GM19397 (cell line): ENCODE results near the gene C3.
A peak's percentile ranks its signal among the peaks of the same experiment; 100 is the strongest.
"Not testable (repeated sequence)": the region's sequence is repeated elsewhere in the genome, so short reads cannot be mapped to it uniquely, and the experiment has no call there.

Source experiments
- ATAC-seq: cut with Tn5 transposase; IDR thresholded peaks from one replicate; pipeline ENCODE4 v1.9.1; 2021; ENCODE audit warnings: mild to moderate bottlenecking, moderate library complexity; ENCODE audit not compliant: unreplicated experiment

The C3 gene

DNA sequence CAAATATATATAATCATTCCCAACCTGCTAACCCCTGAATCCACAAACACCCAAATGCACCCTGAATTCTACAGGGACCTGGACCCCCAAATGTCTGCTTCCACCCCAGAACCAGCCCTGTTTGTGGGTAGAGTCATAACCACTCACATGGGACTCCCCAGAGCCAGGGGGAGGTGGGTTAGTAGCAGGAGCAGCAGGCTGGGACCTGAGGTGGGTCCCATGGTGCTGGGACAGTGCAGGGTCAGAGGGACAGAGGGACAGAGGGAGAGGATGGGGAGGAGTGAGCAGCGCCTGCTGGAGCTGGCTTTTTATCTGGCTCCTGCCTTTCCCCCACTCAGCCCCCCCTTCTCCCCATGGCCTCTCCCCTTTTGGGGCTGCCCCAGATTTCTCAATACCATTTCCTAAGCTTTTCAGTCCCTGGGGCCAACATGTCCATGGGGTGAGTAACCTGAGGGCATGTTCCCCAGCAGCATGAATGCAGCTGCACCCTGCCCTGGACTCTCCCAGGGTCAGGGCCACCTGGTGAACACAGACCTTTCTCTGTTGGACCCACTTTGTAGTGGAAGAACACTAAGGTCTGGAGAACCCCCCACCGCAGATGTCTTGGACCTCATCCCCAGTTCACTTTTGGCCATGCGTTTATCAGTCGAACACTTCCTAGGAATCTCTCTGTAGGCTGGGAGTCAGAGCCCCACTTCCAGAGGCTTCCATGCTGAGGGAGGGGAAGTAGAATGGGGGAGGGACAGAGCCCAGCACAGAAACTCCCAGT lies at the start of gene C3:
Gene C3, minus strand, starts transcription at position 282 of the 769 bp plus-strand sequence. Its CDS starts 61 bp downstream, at position 221.
- ATAC-seq: no peak

DNA sequence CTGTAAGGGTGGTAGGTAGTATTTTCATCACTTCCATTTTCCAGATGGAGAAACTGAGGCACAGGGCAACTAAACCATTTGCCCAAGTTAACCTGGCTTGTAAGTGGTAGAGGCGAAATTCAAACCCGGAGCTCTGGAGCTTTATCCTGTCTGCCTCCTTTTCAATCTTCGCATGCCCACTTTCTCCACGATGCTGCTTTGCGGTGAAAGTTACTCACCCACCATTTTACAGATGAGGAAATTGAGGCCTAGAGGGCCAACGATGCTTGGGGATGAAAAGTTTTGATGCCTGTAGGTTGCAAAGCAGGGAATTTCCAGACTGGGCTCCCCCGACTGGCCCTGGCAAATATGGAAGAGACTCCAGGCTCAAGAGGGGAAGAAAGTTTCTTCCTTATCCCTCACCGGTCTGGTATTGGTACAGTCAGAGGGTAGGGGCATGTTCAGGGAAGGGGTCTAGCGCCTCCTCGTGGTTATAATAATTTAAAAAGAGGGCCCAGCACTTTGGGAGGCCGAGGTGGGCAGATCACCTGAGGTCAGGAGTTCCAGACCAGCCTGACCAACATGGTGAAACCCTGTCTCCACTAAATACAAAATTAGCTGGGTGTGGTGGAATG lies 48.7 kb upstream of the C3 start:
- ATAC-seq: no peak

DNA sequence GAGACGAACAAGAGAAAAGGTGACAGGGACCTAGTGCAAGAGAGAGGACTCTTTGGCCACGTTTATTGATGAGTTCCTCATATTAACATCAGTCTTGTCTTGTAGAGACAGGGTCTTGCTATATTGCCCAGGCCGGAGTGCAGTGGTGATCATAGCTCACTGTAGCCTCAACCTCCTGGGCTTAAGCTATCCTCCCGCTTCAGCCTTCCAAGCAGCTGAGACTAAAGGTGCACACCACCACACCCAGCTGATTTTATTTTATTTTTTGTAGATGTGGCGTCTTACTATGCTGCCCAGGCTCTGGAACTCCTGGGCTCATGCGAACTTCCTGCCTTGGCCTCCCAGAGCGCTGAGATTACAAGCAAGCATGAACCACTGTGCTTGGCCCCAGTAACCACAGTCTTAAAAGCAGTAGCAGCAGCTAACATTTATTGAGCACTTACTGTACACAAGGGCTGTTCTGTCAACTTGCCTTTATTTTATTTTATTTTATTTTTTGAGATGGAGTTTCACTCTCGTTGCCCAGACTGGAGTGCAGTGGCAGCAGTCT lies 47.9 kb upstream of the C3 start:
- no peak for ATAC-seq

DNA sequence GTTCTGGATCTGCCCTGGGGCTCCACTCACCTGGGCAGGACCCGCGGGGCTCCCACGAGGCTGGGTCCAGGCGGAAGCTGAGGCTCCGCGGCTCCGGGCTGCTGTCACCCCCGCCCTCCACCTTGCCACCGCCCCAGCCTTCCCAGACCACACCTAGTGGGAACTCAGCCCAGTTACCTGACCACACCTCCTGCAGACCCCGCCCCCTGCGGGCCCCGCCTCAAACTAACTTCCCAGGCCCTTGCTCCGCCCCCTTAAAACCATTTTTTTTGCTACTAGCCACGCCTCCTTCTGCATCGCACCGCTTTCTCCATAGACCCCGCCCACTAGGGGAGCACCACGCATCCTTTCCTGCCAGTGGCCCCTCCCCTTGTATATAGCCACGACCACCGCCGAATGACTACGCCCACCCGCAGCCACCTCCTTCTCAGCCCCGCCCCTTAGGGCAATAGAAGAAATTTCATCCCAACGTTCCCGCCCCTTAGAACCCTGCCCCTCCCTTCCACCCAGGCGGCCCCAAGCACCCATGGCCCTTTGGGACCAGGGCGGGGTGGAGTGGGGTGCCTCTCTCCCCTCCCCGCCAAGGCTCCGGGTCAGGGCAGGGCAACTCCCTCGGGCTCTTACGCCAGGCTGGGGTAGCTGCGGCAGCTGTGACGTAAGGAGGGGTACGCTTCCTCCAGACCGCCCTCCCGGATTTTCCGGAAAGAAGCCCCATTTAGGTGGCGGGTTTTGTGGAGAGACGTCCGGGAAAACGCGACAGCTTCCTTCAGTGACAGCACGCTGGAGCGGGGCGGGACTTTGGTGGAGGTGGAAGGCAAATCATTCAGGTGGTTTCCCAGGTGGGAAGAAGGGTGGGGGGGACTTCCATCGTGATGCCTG lies 47.1 kb upstream of the C3 start, which contains the start of gene SH2D3A:
Gene SH2D3A, minus strand, starts transcription at position 79 of the 879 bp plus-strand sequence. CDS start 3,687 bp downstream, outside the sequence.
- peak; percentile 61 for ATAC-seq

DNA sequence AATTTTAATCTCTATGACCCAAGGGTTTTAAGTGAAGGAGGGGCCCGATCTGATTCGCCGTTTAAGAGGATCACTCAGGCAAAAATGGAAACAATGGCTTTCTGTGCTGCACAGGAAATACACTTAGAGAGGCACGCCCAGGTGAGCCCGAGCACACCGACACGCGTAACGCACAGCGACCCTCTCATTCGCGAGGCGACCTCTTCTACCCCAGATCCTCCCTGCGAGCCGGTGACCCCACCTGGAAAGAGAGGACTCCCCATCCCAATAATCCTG lies 46.6 kb upstream of the C3 start:
- ATAC-seq: peak; percentile 10

DNA sequence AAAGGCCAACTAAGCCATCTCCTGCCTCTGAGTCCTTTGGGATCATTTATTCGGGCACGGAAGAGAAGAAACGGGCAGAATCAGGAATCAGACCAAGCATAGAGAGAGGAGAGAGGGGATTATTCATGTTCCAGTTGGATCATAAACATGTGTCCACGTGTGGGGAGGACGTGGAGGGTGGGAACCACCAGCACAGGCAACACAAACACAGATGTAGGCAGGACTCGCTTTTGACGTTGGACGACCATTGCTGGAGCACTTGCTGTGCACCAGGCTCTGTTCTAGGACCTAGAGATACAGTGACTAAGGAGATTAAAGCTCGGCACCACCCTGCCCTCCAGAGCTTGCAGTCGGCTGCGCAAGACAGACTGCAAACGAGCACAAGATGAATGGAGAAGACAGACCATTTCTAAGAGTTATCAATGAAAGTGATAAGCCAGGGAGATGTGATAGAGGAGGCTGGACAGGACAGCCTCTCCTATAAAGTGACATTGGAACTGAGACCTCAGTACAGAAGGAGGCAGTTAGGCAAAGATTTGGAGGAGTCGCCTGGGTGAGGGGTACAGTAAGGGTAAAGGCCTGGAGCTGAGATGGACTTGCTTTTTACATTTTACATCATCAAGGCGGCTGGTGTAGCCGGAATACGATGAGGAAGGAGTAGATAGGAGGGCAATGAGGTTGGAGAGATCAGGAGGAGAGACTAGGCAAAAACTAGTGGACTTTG lies 46.1 kb upstream of the C3 start:
- ATAC-seq: no peak

DNA sequence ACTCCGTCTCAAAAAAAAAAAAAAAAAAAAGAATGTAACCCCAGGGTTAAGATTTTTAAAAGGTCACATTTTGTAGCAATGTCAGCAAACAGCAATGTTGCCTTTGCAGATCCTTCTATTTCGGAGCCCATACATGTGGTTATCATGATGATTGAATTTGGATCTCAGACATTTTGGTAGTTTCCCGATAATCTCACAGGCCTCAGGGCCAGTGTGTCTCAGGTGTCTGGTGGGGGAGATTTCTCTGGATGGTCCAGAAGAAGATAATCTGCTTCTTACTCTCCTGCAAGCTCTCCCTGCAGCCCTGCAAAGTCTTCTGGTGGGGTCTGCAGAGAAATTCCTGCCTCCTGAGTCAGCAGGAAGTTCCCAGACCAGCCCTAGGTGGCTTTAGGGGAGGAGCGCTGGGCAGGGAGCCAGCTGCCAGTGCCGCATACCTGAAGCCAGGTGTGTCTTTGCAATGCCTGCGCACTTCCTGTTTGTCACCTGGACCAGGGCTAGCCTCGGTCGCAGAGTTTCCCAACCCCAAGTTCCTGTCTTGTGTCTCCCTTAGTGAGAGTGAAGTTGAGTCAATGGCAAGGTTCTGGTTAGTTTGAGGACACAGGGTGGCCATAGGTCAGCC lies 45.4 kb upstream of the C3 start:
- ATAC-seq: no peak

DNA sequence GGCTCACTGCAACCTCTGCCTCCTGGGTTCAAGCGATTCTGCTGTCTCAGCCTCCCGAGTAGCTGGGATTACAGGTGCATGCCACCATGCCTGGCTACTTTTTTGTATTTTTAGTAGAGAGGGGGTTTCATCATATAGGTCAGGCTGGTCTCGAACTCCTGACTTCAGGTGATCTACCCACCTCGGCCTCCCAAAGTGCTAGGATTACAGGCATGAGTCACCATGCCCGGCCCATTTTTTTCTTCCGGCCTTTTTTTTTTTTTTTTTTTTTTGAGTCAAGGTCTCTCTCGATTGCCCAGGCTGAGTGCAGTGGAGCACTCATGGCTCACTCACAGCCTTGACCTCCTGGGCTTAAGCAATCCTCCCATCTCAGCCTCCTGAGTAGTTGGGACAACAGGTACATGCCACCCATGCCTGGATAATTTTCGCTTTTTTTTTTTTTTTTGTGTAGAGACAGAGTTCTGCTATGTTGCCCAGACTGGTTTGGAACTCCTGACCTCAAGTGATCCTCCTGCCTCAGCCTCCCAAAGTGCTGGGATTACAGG lies 41.9 kb upstream of the C3 start:
- ATAC-seq: not testable (repeated sequence)

DNA sequence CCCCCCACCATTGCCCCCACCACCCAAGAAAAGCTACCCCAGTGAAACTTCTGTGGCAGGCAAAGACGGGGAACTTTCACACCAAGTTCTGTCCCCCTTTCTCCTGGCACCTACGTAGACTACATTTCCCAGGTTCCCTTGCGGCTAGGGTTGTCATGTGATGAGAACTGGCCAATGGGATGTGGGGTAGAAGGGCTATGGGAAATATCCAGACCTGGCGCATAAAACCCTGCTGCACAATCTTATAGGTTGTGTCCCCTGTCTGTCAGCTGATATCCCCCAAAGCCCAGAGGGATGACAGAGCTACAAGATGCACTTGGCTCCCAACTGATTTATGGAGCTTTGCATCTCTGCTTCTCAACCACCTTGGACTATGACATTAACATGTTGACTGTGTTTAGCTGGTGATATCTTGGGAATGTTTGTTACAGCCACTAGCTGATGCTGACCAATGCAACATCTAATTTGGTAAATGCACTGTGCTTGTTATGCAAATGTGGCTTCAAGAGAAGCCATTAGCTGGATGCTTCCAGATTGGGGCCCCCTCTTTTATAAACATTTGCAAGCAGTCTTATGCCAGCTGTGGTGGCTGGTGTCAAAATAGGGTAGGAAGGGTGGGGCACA lies 40.7 kb upstream of the C3 start:
- ATAC-seq: no peak

DNA sequence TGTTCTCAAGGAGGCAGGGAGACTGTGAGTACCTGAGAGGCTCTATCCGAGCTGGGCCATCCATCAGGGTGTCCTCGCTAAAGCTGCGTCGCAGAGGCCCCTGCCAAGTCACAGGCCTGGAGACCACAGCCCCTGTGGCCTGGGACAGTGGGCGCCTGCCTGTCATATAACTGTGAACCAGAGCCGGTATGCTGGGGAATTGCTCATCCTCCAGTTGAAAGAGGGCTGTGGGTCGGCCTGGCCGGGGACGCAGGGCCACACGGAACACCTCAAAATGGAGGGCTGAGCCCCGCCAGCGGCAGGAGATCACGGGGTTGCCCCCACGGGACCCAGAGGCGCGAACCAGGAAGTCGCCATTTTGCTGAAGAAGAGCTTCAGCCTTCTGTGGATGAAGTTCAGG lies 40.2 kb upstream of the C3 start:
- no peak for ATAC-seq

DNA sequence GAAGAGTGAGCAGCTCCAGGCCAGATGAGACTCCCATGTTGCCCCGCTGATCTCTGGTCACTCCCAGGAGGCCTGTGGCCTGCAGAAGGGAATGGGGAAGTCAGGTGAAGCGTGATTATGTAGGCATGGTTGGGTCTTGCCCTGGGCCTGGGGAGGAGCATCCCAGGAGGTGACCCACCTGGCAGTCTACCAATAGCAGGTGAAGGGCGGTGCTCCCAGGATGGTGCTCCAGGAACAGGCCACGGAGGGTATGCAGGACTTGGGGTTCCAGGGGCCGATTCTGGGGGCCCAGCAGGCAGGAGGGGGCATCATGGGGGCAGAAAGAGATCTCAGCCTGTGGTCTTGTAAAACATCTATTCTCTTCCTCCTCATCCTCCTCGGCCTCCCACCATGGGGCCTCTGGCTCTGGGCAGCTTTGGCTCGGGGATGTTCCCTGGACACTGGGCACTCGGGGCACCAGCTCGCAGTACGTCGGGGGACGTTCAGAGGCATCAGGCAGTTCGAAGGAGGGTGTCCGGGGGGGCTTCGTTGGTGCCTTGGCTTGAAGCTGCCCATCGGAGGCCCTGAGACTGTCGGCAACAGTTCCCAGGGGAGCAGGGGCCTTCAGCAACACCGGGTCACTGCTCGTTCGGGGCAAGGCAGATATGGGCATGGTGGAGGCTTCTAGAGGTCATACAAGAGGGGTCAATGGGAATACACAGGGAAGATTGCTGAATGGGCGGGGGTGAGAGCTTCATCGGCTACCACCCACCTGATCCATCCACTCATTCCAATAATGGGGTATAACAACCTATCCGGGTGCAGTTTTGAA lies 34.4 kb upstream of the C3 start:
- ATAC-seq: no peak

DNA sequence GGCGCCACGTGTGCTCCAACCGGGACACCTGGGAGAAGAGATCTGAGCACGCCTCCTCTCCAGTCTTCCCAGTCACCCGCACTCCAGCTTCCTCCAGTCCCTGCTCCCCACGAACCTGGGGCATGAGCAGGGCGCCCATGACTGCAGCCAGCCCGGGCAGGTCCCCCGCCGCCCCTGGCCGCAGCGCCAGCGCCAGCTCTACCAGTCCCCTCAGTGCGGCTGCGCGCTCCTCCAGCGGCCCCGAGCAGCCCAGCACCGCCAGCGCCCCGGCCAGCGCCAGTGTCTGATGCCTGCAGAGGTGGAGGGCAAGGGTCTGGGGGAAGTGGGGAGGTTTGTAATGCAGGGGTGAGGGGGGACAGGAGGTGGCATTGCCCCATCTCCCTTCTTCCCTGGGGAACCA lies 33.7 kb upstream of the C3 start:
- ATAC-seq: no peak

DNA sequence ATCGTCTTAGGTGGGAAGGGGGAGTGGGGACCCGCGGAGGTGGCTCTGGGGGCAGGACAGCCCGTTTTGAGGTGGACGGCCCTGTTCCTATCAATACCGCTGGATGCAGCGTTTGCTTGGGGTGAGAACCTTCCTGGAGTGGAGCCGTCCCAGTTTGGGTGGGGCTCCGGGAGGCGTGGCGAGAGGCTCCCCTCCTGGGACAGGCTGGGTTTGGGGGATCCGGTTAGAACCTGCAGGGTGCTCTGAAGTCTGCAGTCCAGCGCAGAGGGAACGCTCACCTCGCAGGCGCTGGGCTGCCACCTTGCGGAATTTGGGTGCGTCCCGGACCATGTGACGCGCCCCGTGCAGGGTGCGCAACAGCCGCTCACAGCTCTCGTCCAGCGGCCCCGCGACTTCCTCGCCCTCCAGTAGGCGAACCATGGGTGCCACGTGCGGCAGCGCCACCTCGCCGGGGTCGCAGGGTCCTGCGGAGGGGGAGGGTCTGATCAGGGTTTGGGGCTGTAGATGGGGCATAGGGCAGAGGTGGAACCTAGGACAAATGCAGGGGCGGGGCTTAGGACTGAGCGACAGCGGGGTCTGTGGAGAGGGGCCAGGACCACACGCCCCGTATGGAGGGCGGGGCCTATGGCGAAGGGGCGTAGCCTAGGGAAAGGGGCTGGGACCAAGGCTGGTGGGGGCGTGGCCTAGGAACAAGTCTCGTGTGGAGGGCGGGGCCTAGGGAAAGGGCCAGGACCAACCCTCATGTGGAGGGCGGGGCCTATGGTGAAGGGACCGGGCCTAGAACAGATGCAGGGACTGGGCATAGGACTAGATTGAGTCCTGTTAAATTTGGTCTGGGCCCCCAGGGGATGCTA lies 33.0 kb upstream of the C3 start:
- peak; percentile 77 for ATAC-seq

DNA sequence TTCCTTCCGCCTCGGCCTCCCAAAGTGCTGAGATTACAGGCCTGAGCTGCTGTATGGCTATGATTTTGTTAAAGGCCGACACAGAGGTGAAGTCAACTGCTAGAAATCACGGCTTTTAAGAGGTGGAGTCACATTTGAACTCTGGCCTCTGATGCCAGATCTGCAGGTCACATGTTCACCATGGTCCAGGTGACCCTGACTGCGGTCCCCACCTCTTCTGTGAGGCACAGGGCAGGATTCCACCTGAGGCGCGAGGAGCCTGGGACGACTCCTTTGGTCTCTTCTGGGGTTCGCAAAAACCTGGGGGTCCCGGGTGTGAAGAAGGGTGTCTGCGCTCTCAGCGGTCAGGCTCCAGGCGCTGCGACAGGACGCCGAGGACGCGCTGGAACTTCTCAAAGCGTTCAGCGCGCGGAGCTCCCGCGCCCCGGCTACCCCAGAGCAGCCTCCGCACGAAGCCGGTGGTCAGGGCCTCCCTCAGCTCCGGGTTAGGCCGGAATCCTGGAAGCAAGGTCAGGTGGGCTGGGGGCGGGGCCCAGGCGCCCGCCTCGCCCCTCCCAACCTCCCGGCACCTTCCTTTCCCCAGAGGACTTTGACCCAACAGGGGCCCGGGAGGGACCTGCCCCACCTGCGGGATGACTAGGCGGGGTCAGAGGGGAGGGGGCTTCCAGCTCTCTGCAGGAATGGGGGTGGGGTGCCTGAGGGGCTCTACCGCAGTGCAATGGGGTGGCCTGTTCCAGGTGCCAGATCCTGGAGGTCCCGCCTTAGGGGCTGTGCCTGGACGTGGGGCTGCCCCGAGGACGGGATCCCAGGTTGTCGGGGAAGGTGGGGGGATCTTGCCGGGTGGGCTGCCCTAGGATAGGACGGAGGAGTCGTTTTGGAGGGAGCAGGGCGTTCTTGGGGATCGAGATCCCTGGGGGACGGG lies 32.1 kb upstream of the C3 start:
- no peak for ATAC-seq

DNA sequence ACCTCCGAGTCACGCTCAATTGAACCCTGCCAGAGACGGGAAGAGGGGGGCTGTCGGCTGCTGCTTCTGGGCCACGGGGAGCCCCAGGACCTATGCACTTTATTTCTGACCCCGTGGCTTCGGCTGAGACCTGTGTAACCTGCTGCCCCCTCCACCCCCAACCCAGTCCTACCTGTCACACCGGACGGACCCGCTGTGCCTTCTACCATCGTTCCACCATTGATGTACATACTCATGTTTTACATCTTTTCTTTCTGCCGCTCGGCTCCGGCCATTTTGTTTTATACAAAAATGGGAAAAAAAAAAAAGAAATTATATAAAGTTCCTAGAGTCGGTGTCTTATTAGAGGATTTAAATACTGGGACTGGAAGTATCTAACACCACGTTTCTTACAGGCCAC lies 30.7 kb upstream of the C3 start:
- no peak for ATAC-seq

DNA sequence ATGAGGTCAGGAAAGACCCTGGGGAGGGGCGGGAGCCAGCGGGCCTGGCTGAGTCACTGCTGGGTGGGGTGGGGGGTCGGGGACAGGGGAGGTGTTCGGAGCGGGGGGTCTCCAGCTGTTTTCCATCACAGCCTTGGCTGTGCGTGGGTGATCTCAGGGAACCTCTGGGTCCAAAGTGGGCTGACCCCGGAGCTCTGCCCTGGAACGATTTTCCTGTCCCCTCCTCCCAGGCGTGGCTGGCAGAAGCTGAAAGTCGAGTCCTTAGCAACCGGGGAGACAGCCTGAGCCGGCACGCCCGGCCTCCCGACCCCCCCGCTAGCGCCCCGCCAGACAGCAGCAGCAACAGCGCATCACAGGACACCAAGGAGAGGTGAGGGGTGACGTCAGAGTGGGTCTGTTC lies 29.6 kb upstream of the C3 start:
- no peak for ATAC-seq

DNA sequence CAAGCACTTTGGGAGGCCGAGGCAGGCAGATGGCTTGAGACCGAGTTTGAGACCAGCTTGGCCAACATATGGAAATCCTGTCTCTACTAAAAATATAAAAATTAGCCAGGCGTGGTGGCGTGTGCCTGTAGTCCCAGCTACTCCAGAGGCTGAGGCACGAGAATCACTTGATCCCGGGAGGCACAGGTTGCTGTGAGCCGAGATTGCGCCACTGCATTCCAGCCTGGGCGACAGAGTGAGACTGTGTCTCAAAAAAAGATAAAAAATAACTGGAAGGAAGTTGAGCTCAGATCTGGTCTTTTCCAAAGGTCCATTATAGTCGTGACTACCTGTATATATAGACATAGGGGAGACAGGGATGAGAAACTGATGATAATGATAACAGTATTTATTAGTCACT lies 28.1 kb upstream of the C3 start:
- not testable (repeated sequence) for ATAC-seq
